Measurements from ENCODE around the gene C1QTNF9. TPM values are rescaled to one million over a fixed set of nuclear protein-coding genes. Genes with fewer than 3 reads are reported as not detected.

Gene C1QTNF9
- total and polyA plus RNA-seq, 2 donors (not counting 3 experiments of a cell fraction or from before 2014, with no cell fraction given), result not detected

DNA sequence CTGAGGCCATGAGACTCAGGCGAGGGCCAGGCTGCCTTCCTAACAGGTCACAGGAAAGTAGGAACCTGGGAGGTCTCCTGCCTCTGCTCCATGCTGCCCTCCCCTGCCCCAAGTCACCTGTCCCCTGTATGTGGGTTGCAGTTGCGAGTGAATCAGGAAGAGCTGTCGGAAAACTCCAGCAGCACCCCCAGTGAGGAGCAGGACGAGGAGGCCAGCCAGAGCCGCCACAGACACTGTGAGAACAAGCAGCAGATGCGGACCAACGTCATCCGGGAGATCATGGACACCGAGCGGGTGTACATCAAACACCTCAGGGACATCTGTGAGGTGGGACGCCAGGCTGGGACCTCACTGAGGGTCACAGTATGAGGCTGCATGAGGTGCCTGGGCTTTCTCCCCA is 22.8 kb upstream of the C1QTNF9 start:
- H3K79me2 ChIP-seq (ENCODE audit: control insufficient read depth, insufficient read depth, low read length), result no peaks in the 10 kb centered on the region
- no peak overlapping the region for H3K4me3 ChIP-seq (replicated peaks in 1 of 3; ENCODE audit: insufficient read depth in 1 of 3, low read depth in 1 of 3, low read length in 3 of 3)
- H3K4me1 ChIP-seq (ENCODE audit: control insufficient read depth, extremely low read depth, insufficient read depth, low read length), result no peaks in the 10 kb centered on the region
- FAIRE-seq (no peak), DNase-seq (ENCODE audit: low read depth, low spot score) (no peak)
- TF ChIP-seq, protein P1, sequence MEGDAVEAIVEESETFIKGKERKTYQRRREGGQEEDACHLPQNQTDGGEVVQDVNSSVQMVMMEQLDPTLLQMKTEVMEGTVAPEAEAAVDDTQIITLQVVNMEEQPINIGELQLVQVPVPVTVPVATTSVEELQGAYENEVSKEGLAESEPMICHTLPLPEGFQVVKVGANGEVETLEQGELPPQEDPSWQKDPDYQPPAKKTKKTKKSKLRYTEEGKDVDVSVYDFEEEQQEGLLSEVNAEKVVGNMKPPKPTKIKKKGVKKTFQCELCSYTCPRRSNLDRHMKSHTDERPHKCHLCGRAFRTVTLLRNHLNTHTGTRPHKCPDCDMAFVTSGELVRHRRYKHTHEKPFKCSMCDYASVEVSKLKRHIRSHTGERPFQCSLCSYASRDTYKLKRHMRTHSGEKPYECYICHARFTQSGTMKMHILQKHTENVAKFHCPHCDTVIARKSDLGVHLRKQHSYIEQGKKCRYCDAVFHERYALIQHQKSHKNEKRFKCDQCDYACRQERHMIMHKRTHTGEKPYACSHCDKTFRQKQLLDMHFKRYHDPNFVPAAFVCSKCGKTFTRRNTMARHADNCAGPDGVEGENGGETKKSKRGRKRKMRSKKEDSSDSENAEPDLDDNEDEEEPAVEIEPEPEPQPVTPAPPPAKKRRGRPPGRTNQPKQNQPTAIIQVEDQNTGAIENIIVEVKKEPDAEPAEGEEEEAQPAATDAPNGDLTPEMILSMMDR (IDR thresholded peaks at IDR 0.05; ENCODE audit: extremely low read depth in 1 of 2, insufficient read depth in 1 of 2, low read depth in 1 of 2, low read length in 2 of 2), result no peak
- H3K36me3 ChIP-seq (ENCODE audit: control insufficient read depth in 2 of 2, extremely low read depth in 1 of 2, insufficient read depth in 2 of 2, low read length in 2 of 2), result peaks cover 0 to 3% of the 10 kb centered on the region in 2 experiments
- no peak overlapping the region for H3K9ac ChIP-seq (replicated peaks; ENCODE audit: extremely low read depth, insufficient read depth, low read length)
- no peak overlapping the region for H3K27ac ChIP-seq (ENCODE audit: insufficient read depth, low read depth, low read length)
- no TSS peak for BruUV-seq (replicated peaks)
- POLR2A ChIA-PET, result no interaction called here
- no peaks in the 10 kb centered on the region for H4K20me1 ChIP-seq (replicated peaks; ENCODE audit: control insufficient read depth, extremely low read depth, insufficient read depth, low read length)
- H3K27me3 ChIP-seq (ENCODE audit: control insufficient read depth in 2 of 2, insufficient read depth in 2 of 2, low read length in 2 of 2), result no peaks in the 10 kb centered on the region
- dilution Hi-C loops (cut with MboI; ENCODE audit: extremely low pct_ligation_motif_present, low sequenced_read_pairs), result no loop called here
- no peak overlapping the region for H3K4me2 ChIP-seq (ENCODE audit: insufficient read depth, low read length)
- no peaks in the 10 kb centered on the region for H3K9me1 ChIP-seq (replicated peaks; ENCODE audit: control insufficient read depth, extremely low read depth, insufficient read depth, low read length)
- CTCF ChIA-PET, result no interaction called here
- no peak overlapping the region for H2AFZ ChIP-seq (ENCODE audit: low read depth, low read length)
- no peaks in the 10 kb centered on the region for H3K9me3 ChIP-seq (replicated peaks; ENCODE audit: control insufficient read depth, insufficient read depth, low read length)
- intact Hi-C loops (cut with micrococcal nuclease), result no loop called here

DNA sequence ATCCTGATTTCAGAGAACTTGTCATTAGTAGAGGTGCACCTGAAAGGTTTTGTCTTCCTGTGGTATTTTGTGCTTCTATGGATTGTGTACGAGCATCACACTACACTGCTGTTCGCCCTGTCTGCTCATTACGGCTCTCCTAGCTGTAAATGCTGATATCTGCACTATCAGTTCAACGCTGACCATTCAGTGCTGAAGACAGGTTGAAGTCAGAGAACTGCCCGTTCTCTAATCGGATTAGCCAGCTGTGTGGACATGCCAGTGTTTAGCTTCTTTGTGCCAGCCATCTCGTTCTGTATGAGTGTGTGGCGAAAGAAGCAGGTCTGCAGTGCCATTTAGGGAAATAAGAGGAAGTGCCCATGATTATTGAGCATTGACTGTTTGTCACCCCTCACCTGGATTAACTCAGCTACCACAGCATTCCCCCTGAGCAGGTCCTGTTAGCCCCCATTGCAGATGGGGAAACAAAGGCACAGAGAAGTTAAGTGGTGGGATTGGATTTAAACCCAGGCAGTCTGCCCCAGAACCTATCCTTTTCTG is 21.6 kb upstream of the C1QTNF9 start:
- DNase-seq (ENCODE audit: low read depth, low spot score) (no peak), FAIRE-seq (no peak)
- Histone ChIP-seq H3K79me2 (ENCODE audit: control insufficient read depth, insufficient read depth, low read length) (no peaks in the 10 kb centered on the region), H4K20me1 (replicated peaks; ENCODE audit: control insufficient read depth, extremely low read depth, insufficient read depth, low read length) (no peaks in the 10 kb centered on the region), H3K9me1 (replicated peaks; ENCODE audit: control insufficient read depth, extremely low read depth, insufficient read depth, low read length) (no peaks in the 10 kb centered on the region), H3K4me2 (ENCODE audit: insufficient read depth, low read length) (no peak overlapping the region), H3K4me3 (replicated peaks in 1 of 3; ENCODE audit: insufficient read depth in 1 of 3, low read depth in 1 of 3, low read length in 3 of 3) (no peak overlapping the region), H3K9me3 (replicated peaks; ENCODE audit: control insufficient read depth, insufficient read depth, low read length) (no peaks in the 10 kb centered on the region), H3K27ac (ENCODE audit: insufficient read depth, low read depth, low read length) (no peak overlapping the region), H3K27me3 (ENCODE audit: control insufficient read depth in 2 of 2, insufficient read depth in 2 of 2, low read length in 2 of 2) (no peaks in the 10 kb centered on the region), H3K9ac (replicated peaks; ENCODE audit: extremely low read depth, insufficient read depth, low read length) (no peak overlapping the region), H3K36me3 (ENCODE audit: control insufficient read depth in 2 of 2, extremely low read depth in 1 of 2, insufficient read depth in 2 of 2, low read length in 2 of 2) (peaks cover 0 to 3% of the 10 kb centered on the region in 2 experiments), H2AFZ (ENCODE audit: low read depth, low read length) (no peak overlapping the region), H3K4me1 (ENCODE audit: control insufficient read depth, extremely low read depth, insufficient read depth, low read length) (no peaks in the 10 kb centered on the region)
- ChIA-PET CTCF (no interaction called here), POLR2A (no interaction called here)
- TF ChIP-seq EZH2 (IDR thresholded peaks at IDR 0.05; ENCODE audit: borderline replicate concordance, low read depth, low read length, severe bottlenecking), result no peak
- no peak for TF ChIP-seq GATA2 (IDR thresholded peaks at IDR 0.05; ENCODE audit: insufficient read depth, insufficient read length, low read depth, low read length)
- TF ChIP-seq MYC (IDR thresholded peaks at IDR 0.05; ENCODE audit: low read depth, low read length), result no peak
- TF ChIP-seq, protein P2, sequence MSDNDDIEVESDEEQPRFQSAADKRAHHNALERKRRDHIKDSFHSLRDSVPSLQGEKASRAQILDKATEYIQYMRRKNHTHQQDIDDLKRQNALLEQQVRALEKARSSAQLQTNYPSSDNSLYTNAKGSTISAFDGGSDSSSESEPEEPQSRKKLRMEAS (IDR thresholded peaks at IDR 0.05; ENCODE audit: insufficient read depth, insufficient read length), result no peak
- TF ChIP-seq JUN (IDR thresholded peaks at IDR 0.05; ENCODE audit: borderline replicate concordance, insufficient read depth, insufficient read length, low read depth), result no peak
- dilution Hi-C loops (cut with MboI; ENCODE audit: extremely low pct_ligation_motif_present, low sequenced_read_pairs) (no loop called here), intact Hi-C loops (cut with micrococcal nuclease) (no loop called here)
- no TSS peak for BruUV-seq (replicated peaks)
